Endothelial cell (in vitro differentiated cells): ENCODE data around the gene MUC12. TPM values are rescaled to one million over a fixed set of nuclear protein-coding genes. Genes with fewer than 3 reads are reported as not detected.

Experiments used
- DNase-seq: peaks from one replicate; pipeline ENCODE4 v3.0.0; 2021; ENCODE audit warnings: low spot score
- H3K27ac Mint-ChIP-seq: one replicate; pipeline ENCODE4 v1.8.0; 2021; ENCODE audit warnings: mixed read lengths, inconsistent platforms; ENCODE audit not compliant: unreplicated experiment
- H3K27me3 Mint-ChIP-seq: one replicate; pipeline ENCODE4 v1.8.0; 2021; ENCODE audit warnings: mild to moderate bottlenecking, moderate library complexity, mixed read lengths, inconsistent platforms; ENCODE audit not compliant: unreplicated experiment
- H3K36me3 Mint-ChIP-seq: one replicate; pipeline ENCODE4 v1.8.0; 2021; ENCODE audit warnings: mild to moderate bottlenecking, low read depth, mixed read lengths, inconsistent platforms; ENCODE audit not compliant: unreplicated experiment
- H3K4me1 Mint-ChIP-seq: one replicate; pipeline ENCODE4 v1.8.0; 2021; ENCODE audit warnings: mild to moderate bottlenecking, mixed read lengths, inconsistent platforms; ENCODE audit not compliant: unreplicated experiment
- H3K4me3 Mint-ChIP-seq: one replicate; pipeline ENCODE4 v1.8.0; 2021; ENCODE audit warnings: mild to moderate bottlenecking, mixed read lengths, inconsistent platforms; ENCODE audit not compliant: unreplicated experiment
- H3K9me3 Mint-ChIP-seq: one replicate; pipeline ENCODE4 v1.8.0; 2021; ENCODE audit warnings: mixed read lengths, inconsistent platforms; ENCODE audit not compliant: unreplicated experiment
- CTCF ChIP-seq: fragments of 200-600 bp; sonication (generic); IDR thresholded peaks from one replicate; pipeline ENCODE4 v1.5.0; 2021; ENCODE audit warnings: antibody characterized with exemption; ENCODE audit not compliant: unreplicated experiment
- total RNA-seq: library from RNA; stranded (reverse); fragmentation: NEBNext Ultra II Directional; extraction: Animal tissue kit (Norgen Biotek cat#: 25700); gene quantifications from one replicate; pipeline ENCODE4 v1.2.1, GENCODE V29; 2021; ENCODE audit not compliant: unreplicated experiment

MUC12 gene
- total RNA-seq, 1 donor from 2014 or later = 1.3 TPM

- H3K4me1 Mint-ChIP-seq = peaks cover 2% of the 10 kb centered on the region
- no peaks in the 10 kb centered on the region for H3K9me3 Mint-ChIP-seq
- H3K27ac Mint-ChIP-seq = peak overlapping the region; percentile 42
- no peaks in the 10 kb centered on the region for H3K36me3 Mint-ChIP-seq
- TF ChIP-seq CTCF = no peak
- no peak overlapping the region for H3K4me3 Mint-ChIP-seq
- DNase-seq = no peak
- H3K27me3 Mint-ChIP-seq = peaks cover 3% of the 10 kb centered on the region
These were observed 23.3 kb upstream of the MUC12 start for GRCh38 chr7:100946111-100946510.

GRCh38 chr7:100946766-100947365, 22.5 kb upstream of the MUC12 start:
- no peak overlapping the region for H3K4me3 Mint-ChIP-seq
- peaks cover 2% of the 10 kb centered on the region for H3K4me1 Mint-ChIP-seq
- no peaks in the 10 kb centered on the region for H3K9me3 Mint-ChIP-seq
- no peak for TF ChIP-seq CTCF
- no peak overlapping the region for H3K27ac Mint-ChIP-seq
- DNase-seq = no peak
- H3K36me3 Mint-ChIP-seq = no peaks in the 10 kb centered on the region
- H3K27me3 Mint-ChIP-seq = peaks cover 3% of the 10 kb centered on the region

GRCh38 chr7:100947792-100948191, 21.6 kb upstream of the MUC12 start:
- H3K9me3 Mint-ChIP-seq = no peaks in the 10 kb centered on the region
- H3K4me1 Mint-ChIP-seq = peaks cover 2% of the 10 kb centered on the region
- H3K27me3 Mint-ChIP-seq = peaks cover 3% of the 10 kb centered on the region
- no peak overlapping the region for H3K4me3 Mint-ChIP-seq
- H3K36me3 Mint-ChIP-seq = no peaks in the 10 kb centered on the region
- H3K27ac Mint-ChIP-seq = no peak overlapping the region
- no peak for DNase-seq
- TF ChIP-seq CTCF = no peak

- no peaks in the 10 kb centered on the region for H3K9me3 Mint-ChIP-seq
- DNase-seq = peak; percentile 27
- H3K27me3 Mint-ChIP-seq = peaks cover 3% of the 10 kb centered on the region
- TF ChIP-seq CTCF = no peak
- H3K4me1 Mint-ChIP-seq = peaks cover 2% of the 10 kb centered on the region
- no peaks in the 10 kb centered on the region for H3K36me3 Mint-ChIP-seq
- H3K4me3 Mint-ChIP-seq = no peak within 1 kb of the TSS
- H3K27ac Mint-ChIP-seq = no peak within 1 kb of the TSS
These were observed 20.0 kb upstream of the MUC12 start, which contains the start of gene MUC3A for GRCh38 chr7:100949227-100949932. TSS of gene MUC3A (plus strand) at chr7:100949534. CDS start at chr7:100949625, 91 bp downstream.

DNA sequence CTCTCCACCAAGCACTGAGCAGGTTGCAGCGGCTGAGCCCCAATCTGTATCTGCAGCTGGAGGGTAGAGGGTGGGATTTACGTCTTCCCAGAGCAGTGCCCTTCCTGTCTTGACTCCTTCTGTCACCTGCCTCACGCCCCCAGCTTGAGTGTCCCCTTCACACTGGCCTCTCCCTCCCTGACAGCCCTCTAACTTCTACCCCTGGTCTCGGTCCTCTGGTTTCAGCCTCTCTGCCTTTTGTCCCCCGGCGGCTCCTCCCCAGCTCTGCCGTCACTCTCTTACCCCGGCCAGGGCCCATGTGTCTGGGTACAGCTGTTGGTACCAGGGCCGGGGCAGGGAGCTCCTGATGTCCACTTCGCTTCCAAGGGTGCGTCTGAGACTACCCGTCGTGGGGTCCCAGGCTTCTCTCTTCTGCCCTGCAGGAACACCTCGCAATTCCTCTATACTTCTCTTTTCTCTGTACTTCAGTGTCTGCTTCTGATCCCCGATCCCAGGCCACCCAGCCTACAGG, 19.4 kb upstream of the MUC12 start:
- no peak overlapping the region for H3K27ac Mint-ChIP-seq
- no peaks in the 10 kb centered on the region for H3K36me3 Mint-ChIP-seq
- peaks cover 2% of the 10 kb centered on the region for H3K4me1 Mint-ChIP-seq
- H3K9me3 Mint-ChIP-seq = no peaks in the 10 kb centered on the region
- peaks cover 3% of the 10 kb centered on the region for H3K27me3 Mint-ChIP-seq
- TF ChIP-seq CTCF = no peak
- DNase-seq = no peak
- no peak overlapping the region for H3K4me3 Mint-ChIP-seq
